Tibial artery (tissue), 4 donors: ENCODE data around the gene SLC25A34.

Experiments used
- DNase-seq, 2 donors: peaks; one replicate each; pipeline ENCODE4 v3.0.0-alpha.2; 2019
- H3K27ac ChIP-seq, 2 donors: fragments of 200-600 bp; sonication (generic) in 1 of 2; 1 replicate in 1 of 2; 2 replicates in 1 of 2; pipeline ENCODE4 v1.5.1; 2018 to 2019; ENCODE audit warnings: mild to moderate bottlenecking in 1 of 2
- H3K27me3 ChIP-seq, 2 donors: fragments of 200-600 bp; sonication (generic) in 1 of 2; one replicate each; pipeline versions ENCODE4 v1.5.1 to v1.6.0; 2016 to 2019
- H3K36me3 ChIP-seq, 3 donors: fragments of 200-600 bp; sonication (generic) in 2 of 3; one replicate each; pipeline ENCODE4 v1.5.1; 2016 to 2019; ENCODE audit warnings: mild to moderate bottlenecking in 2 of 3
- H3K4me1 ChIP-seq, 4 donors: fragments of 200-600 bp; sonication (generic) in 2 of 4; 1 replicate in 3 of 4; 2 replicates in 1 of 4; pipeline ENCODE4 v1.5.1; 2016 to 2019
- H3K4me3 ChIP-seq, 2 donors: fragments of 200-600 bp; sonication (generic) in 1 of 2; 1 replicate in 1 of 2; 2 replicates in 1 of 2; pipeline ENCODE4 v1.5.1; 2018 to 2019; ENCODE audit warnings: mild to moderate bottlenecking in 2 of 2
- H3K9me3 ChIP-seq, 3 donors: fragments of 200-600 bp; sonication (generic) in 1 of 3; one replicate each; pipeline ENCODE4 v1.5.1; 2016 to 2019
- CTCF ChIP-seq, 2 experiments: fragments of 200-600 bp in 1 of 2; fragments of 450-650 bp in 1 of 2; IDR thresholded peaks; one replicate each; pipeline ENCODE4 v1.5.1; 2017 to 2019; ENCODE audit warnings: antibody characterized with exemption in 2 of 2, mild to moderate bottlenecking in 1 of 2, moderate library complexity in 1 of 2
- intact Hi-C: fragments of 100-400 bp; cut with DNase I; formaldehyde crosslinking; loops from one replicate; pipeline ENCODE4 v1.15.0; 2023; ENCODE audit warnings: low total_unique reads

SLC25A34 gene

GRCh38 chr1:15751717-15752116 is 15.7 kb downstream of the SLC25A34 start:
- no peak overlapping the region for H3K4me3 ChIP-seq
- intact Hi-C loops: no loop called here

GRCh38 chr1:15753776-15754175 is 17.7 kb downstream of the SLC25A34 start:
- intact Hi-C loops: no loop called here
- TF ChIP-seq CTCF (IDR thresholded peaks at IDR 0.05): no peak
- H3K27me3 ChIP-seq: no peaks in the 10 kb centered on the region
- H3K4me3 ChIP-seq: no peak overlapping the region
- no peaks in the 10 kb centered on the region for H3K9me3 ChIP-seq
- peak overlapping the region; percentile 74 to 97 for H3K27ac ChIP-seq
- peaks cover 0 to 85% (median 60%) of the 10 kb centered on the region in 4 donors for H3K4me1 ChIP-seq
- no peak for DNase-seq
- no peaks in the 10 kb centered on the region for H3K36me3 ChIP-seq

More at GRCh38 chr1:15751717-15752116, 15.7 kb downstream of the SLC25A34 start:
- no peaks in the 10 kb centered on the region for H3K9me3 ChIP-seq
- H3K27me3 ChIP-seq: no peaks in the 10 kb centered on the region
- no peaks in the 10 kb centered on the region for H3K36me3 ChIP-seq
- DNase-seq: no peak
- H3K27ac ChIP-seq: peak overlapping the region; percentile 85 to 97
- TF ChIP-seq CTCF (IDR thresholded peaks at IDR 0.05): no peak
- H3K4me1 ChIP-seq: peaks cover 0 to 91% (median 63%) of the 10 kb centered on the region in 4 donors

- intact Hi-C loops: no loop called here
- Histone ChIP-seq H3K36me3 (no peaks in the 10 kb centered on the region), H3K4me1 (peaks cover 0 to 71% (median 51%) of the 10 kb centered on the region in 4 donors), H3K27me3 (no peaks in the 10 kb centered on the region), H3K9me3 (no peaks in the 10 kb centered on the region), H3K27ac (peak overlapping the region; percentile 95 to 97), H3K4me3 (no peak overlapping the region)
- TF ChIP-seq CTCF (IDR thresholded peaks at IDR 0.05): no peak
- DNase-seq: no peak
These were observed 19.1 kb downstream of the SLC25A34 start for GRCh38 chr1:15755021-15755645.

GRCh38 chr1:15755646-15756040 is 19.6 kb downstream of the SLC25A34 start:
- intact Hi-C loops: no loop called here

GRCh38 chr1:15756143-15757015 is 20.3 kb downstream of the SLC25A34 start:
- Histone ChIP-seq H3K27ac (peak overlapping the region; percentile 95 to 97), H3K36me3 (no peaks in the 10 kb centered on the region), H3K27me3 (no peaks in the 10 kb centered on the region), H3K4me3 (peak overlapping the region; percentile 79 to 90), H3K9me3 (no peaks in the 10 kb centered on the region), H3K4me1 (peaks cover 0 to 67% (median 45%) of the 10 kb centered on the region in 4 donors)
- no peak for DNase-seq
- TF ChIP-seq CTCF (IDR thresholded peaks at IDR 0.05): no peak
- intact Hi-C loops: no loop called here

More at GRCh38 chr1:15755646-15756040, 19.6 kb downstream of the SLC25A34 start:
- Histone ChIP-seq H3K27ac (peak overlapping the region; percentile 95 to 97), H3K4me1 (peaks cover 0 to 67% (median 47%) of the 10 kb centered on the region in 4 donors), H3K36me3 (no peaks in the 10 kb centered on the region), H3K27me3 (no peaks in the 10 kb centered on the region), H3K4me3 (no peak overlapping the region), H3K9me3 (no peaks in the 10 kb centered on the region)
- peak in 1 of 2 donors; percentile 68 for DNase-seq
- TF ChIP-seq CTCF (IDR thresholded peaks at IDR 0.05): no peak
